Activated CD8-positive, alpha-beta memory T cell treated with anti-CD3 and anti-CD28 coated beads, Interleukin-2, amount 50 U/mL, for 24 hours (primary cell): Measurements from ENCODE around the gene HTD2.

Experiments
- DNase-seq: peaks from one replicate; pipeline ENCODE4 v3.0.0-alpha.2; 2020; ENCODE audit errors: extremely low read depth

The HTD2 gene

DNA sequence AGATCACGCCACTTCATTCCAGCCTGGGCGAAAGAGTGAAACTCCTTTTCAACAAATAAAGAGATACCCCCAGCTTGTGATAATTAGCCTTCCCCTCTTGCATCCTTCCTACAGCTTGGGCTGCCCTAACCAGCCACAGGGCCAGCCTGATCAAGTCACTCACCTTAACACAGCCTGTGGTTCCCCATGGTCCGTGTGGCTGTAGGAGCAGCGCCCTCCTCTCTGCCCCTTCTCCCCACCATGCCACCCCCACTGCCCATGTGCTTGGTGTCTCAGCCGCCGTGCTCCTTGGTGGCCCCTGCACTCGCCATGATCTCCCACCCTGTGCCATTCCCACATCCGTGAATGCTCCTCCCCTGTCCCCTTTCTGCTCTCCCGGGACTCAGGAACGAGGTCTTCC, 13.5 kb upstream of the HTD2 start:
- DNase-seq, result no peak

DNA sequence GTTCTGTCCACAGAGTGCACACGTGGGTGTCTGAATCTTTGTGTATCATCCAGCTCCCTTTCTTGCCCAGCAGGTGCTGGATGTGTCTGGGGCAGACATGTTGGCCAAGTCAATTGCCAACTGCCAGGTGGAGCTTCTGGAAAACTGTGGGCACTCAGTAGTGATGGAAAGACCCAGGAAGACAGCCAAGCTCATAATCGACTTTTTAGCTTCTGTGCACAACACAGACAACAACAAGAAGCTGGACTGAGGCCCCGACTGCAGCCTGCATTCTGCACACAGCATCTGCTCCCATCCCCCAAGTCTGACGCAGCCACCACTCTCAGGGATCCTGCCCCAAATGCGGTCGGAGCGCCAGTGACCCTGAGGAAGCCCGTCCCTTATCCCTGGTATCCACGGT, 12.8 kb upstream of the HTD2 start:
- DNase-seq, result no peak

GRCh38 chr3:58296269-58296668, 10.1 kb upstream of the HTD2 start:
- DNase-seq, result no peak

DNA sequence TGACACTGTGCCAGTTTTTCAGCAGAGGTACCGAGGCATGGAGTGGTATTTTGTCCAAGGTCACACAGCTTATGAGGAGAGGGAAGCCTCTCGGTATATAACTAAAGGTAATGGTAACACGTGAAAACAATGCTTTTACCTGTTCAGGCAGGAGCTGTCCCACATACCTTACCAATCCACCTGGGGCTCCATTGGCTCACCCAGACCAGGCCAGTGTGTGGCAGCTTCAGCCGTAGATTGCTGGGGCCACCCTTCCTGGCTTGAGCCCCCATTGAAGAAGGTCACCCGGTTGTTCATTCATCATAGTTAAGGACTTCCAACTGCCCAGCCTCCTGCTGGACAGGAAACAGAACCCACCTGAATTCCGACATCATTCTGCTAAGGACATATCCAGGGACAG, 9.5 kb upstream of the HTD2 start:
- DNase-seq, result no peak

DNA sequence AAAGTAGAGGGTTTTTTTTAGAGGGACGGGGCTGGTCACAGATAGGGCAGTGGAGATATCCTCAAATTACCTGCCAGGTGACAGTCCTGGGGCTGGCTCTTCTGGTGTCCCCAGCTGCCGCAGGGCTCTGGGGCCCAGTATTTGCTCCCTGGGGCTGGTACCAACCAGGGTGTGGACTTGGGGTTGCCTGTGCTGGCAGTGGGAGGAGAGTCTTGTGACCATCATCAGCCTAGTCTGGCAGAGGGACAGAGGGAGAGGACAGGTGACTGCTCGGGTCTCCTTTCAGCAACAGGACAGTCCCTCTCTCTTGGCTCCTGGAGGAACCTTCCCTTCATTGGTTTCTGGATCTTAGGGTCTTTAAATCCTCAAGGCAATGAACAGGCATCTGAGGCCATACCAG, 8.1 kb upstream of the HTD2 start:
- DNase-seq, result no peak

DNA sequence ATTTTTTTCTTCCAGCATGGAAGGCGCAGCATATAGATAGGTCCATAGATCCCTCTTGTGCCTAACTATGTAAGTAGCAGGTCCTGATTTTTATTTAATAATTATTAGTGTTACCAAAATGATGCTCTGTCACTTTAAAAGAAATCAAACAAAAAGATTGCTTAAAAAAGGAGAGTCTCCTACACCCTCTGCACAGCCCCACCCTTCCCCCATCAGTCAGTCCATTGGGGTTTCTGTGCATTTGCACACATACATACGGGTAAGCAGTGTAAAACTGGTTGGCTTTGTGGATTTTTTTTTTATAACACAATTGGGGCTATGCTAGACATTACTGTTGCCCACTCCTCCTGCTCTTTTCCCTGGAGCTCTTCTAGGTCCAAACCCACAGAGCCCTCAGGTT, 7.2 kb upstream of the HTD2 start:
- no peak for DNase-seq

- DNase-seq, result no peak
Observed at GRCh38 chr3:58299839-58300516, 6.3 kb upstream of the HTD2 start.

DNA sequence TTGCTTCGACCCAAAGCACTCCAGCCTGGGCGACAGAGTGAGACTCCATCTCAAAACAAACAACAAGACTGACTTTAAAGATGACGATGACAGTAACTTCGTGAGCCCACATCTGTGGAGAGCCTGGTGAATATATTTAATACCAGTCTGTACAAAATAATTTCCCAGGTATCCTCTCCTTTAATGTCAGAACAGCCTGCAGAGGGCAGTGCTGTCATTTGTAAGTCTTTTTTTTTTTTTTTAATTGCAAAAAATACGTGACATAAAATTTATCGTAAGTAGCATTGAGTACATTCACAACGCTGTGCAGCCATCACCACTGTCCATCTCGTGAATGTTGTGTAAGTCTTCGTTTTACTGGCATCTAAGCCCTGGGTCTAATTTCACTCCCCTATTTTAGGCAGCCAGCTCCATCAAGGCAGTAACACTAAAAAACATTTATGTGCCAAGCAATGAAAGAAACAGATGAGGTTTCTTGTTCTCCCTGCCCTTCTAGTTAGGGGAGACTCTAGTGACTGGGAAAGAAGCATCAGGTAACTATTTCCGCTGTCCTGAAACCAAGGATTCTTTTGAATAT, 1.4 kb downstream of the HTD2 start:
- DNase-seq, result no peak

- DNase-seq, result no peak
Observed at GRCh38 chr3:58308728-58309127, 2.4 kb downstream of the HTD2 start.

- DNase-seq, result no peak
Observed at GRCh38 chr3:58317811-58318210, 11.5 kb downstream of the HTD2 start.

DNA sequence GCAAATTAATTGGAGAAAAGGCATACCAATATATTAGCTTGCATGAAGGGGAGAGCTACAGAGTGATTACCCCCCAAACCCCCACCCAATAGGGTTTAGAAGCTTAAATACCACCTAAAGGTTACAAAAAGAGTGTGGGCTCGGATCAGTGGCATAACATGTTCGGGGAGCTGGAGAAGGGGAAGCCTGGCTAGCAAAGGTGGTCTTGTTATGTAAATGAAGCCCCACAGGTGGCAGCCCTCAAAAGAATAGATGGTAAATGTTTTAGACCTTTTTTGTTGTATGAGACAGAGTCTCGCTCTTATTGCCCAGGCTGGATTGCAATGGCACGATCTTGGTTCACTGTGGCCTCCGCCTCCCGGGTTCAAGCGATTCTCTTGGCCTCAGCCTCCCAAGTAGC, 15.5 kb downstream of the HTD2 start:
- DNase-seq, result no peak

DNA sequence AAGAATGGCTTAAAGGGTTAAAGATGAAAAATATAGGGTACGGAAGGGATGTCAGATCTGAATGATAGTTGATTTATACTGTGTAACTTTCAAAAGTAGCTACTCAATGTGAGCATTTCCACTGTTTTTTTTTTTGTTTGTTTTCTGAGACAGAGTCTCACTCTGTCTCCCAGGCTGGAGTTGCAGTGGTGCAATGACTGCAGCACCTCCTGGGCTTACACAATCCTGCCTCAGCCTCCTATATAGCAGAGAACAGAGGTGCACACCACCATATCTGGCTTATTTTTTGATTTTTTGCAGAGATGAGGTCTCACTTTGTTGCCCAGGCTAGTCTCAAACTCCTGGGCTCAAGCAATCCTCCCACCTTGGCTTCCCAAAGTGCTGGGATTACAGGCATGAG, 16.5 kb downstream of the HTD2 start:
- DNase-seq, result no peak

GRCh38 chr3:58323529-58324390, 17.4 kb downstream of the HTD2 start:
- DNase-seq, result no peak

DNA sequence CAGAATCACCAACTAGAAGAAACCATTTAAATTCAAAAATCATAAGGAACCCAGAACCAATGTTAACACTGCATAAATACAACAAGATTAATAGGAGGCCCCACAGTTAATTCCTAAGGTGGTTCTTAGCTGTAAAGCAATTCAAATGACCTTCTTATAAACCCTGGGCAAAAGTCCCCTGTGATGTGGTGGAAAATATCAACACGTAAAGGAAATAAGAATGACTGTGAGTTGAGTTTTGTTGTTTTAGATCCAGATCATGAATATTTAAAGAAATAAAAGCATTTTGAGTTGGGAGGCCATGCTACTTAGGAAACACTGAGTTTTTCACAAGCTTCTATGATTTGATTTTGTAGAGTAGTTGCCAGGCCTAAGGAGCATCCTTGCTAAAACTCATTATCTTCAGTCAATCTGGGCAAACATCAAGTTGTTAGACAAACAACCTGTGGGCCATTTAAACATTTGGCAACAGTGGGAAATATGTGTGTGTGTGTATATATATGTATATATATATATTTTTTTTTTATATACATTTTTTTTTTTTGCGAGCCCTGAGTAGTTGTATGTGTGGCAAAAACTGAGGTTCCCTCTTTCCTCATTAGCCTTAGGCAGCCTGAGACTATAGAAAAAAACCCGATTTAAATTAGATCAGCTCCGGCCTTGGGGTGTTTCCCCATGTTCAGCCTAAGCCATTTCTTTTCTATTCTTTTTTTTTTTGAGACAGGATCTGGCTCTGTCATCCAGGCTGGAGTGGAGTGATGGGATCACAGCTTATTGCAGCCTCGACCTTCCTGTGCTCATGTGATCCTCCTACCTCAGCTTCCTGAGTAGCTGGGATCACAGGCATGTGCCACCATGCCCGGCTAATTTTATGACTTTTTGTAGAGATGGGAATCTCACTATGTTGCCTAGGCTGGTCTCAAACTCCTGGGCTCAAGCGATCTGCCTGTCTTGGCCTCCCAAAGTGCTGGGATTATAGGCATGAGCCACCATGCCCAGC, 18.4 kb downstream of the HTD2 start:
- DNase-seq, result no peak

DNA sequence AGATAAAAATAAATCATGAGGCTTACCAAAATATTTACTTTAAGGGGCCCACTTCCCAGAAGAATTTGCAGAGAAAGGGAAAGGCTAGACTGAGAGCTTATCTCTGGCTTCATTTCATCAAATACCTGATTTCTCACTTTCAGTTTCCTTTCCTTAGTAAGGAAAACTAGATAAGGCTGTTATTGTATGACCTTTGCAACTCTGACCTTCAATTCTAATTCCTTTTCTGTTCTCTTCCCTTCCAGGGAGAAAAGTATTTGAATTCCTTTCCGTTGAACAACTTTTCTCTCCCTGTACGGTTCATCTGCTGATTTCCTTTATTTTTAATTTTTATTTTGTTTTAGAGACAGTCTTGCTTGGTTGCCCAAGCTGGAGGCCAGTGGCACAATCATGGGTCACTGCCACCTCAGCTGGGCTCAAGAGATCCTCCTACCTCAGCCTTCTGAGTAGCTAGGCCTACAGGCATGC, 19.2 kb downstream of the HTD2 start:
- DNase-seq, result no peak

DNA sequence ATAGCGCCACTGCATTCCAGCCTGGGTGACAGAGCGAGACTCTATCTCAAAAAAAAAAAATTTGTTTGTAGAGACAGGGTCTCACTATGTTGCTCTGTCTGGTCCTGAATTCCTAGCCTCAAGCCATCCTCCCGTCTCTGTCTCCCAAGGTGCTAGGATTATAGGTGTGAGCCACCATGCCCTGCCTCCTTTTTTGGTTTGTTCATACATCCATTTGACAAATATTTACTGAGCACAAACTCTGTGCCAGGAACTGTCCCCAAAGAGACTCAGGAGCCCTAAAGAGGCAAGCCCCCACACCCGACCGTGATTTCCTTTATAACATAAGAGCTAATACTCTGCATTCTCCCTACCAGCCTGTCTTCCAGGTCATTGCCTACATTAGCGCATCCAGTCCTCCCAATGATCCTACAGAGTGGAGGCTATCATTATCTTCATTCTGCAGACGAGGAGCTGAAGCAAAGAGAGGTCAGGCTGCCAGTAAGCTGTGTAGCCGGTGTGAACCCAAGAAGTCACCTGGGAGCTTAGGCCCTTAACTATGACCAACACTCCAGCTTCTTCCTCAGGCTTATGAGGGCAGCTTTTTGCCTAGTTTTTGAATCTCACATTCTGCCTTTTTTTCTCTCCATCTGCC, 20.1 kb downstream of the HTD2 start:
- no peak for DNase-seq

- DNase-seq, result no peak
Observed at GRCh38 chr3:58329150-58329921, 23.0 kb downstream of the HTD2 start.

GRCh38 chr3:58329922-58330413, 23.6 kb downstream of the HTD2 start:
- DNase-seq, result no peak

DNA sequence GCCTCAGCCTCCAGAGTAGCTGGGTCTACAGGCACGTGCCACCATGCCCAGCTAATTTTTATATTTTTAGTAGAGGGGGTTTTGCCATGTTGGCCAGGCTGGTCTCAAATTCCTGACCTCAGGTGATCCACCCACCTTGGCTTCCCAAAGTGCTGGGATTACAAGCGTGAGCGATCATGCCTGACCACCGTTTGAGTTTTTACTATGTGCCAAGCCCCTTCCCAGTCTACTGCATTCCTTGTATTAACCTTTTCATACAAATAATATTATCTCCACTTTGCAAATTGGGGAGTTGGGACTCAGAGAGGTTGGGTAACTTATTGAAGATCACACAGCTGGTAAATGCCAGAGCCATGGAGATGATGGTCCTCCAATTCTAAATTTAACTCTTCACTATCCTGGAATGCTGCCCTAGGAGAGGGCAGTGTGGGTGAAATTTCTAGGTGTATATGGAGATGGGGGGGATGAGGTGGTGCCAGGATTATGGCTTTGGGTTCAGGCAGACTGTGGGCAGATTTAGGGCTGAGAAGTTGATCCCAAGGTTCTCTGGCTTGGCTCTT, 25.4 kb downstream of the HTD2 start:
- DNase-seq, result no peak
